Omental fat pad (tissue), 4 donors: ENCODE measurements around the gene AGTPBP1. TPM values are rescaled to one million over a fixed set of nuclear protein-coding genes. Genes with fewer than 3 reads are reported as not detected.
"Not testable (repeated sequence)": the region's sequence is repeated elsewhere in the genome, so short reads cannot be mapped to it uniquely, and the experiment has no call there.

Experiments used
- ATAC-seq: fragments of 150-250 bp; one replicate; pipeline ENCODE4 v1.9.1; 2016; ENCODE audit warnings: mild to moderate bottlenecking, moderate library complexity; ENCODE audit not compliant: low FRiP score
- DNase-seq: peaks from one replicate; pipeline ENCODE4 v3.0.0-alpha.2; 2019; ENCODE audit warnings: low spot score
- CTCF ChIP-seq, 3 donors: fragments of 450-650 bp; IDR thresholded peaks; one replicate each; pipeline ENCODE4 v1.5.1; 2016 to 2017; ENCODE audit warnings: antibody characterized with exemption in 3 of 3, mild to moderate bottlenecking in 3 of 3, moderate library complexity in 2 of 3
- total RNA-seq, 4 donors: library from RNA; depleted of rRNA; stranded (reverse); fragments of >200 nt; gene quantifications; one replicate each; pipeline ENCODE4 v1.1.0, GENCODE V29; 2016

Gene AGTPBP1, protein sequence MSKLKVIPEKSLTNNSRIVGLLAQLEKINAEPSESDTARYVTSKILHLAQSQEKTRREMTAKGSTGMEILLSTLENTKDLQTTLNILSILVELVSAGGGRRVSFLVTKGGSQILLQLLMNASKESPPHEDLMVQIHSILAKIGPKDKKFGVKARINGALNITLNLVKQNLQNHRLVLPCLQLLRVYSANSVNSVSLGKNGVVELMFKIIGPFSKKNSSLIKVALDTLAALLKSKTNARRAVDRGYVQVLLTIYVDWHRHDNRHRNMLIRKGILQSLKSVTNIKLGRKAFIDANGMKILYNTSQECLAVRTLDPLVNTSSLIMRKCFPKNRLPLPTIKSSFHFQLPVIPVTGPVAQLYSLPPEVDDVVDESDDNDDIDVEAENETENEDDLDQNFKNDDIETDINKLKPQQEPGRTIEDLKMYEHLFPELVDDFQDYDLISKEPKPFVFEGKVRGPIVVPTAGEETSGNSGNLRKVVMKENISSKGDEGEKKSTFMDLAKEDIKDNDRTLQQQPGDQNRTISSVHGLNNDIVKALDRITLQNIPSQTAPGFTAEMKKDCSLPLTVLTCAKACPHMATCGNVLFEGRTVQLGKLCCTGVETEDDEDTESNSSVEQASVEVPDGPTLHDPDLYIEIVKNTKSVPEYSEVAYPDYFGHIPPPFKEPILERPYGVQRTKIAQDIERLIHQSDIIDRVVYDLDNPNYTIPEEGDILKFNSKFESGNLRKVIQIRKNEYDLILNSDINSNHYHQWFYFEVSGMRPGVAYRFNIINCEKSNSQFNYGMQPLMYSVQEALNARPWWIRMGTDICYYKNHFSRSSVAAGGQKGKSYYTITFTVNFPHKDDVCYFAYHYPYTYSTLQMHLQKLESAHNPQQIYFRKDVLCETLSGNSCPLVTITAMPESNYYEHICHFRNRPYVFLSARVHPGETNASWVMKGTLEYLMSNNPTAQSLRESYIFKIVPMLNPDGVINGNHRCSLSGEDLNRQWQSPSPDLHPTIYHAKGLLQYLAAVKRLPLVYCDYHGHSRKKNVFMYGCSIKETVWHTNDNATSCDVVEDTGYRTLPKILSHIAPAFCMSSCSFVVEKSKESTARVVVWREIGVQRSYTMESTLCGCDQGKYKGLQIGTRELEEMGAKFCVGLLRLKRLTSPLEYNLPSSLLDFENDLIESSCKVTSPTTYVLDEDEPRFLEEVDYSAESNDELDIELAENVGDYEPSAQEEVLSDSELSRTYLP
- 10 to 100 TPM; 20.3 to 29.8 (median 22.3) TPM for total RNA-seq

- no peak for TF ChIP-seq CTCF (IDR thresholded peaks at IDR 0.05)
- DNase-seq: peak; percentile 84
- ATAC-seq: peak; percentile 96
These were observed at the start of gene AGTPBP1 for GRCh38 chr9:85741875-85742596. Gene AGTPBP1, minus strand, starts transcription at chr9:85741954. Its CDS starts 29,421 bp downstream, at chr9:85712533.

DNA sequence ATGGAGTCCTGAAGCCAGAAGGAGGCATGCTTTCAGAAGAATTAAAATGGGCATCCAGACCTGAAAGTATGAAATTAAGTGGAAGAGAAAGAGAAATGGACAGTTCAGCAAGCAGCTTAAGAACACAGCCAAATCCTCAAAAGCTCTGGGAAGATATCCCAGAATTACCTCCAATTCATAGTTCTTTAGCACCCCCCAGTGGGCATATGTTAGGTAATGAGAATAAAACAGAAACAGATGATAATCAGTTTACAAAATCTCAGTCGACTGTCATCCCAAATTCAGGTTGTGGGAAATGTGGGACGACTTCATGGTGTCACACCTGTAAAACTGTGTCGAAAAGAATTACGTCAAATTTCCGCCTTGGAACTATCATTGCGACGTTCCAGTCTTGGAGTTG, 44.4 kb upstream of the AGTPBP1 start:
- not testable (repeated sequence) for DNase-seq, ATAC-seq

DNA sequence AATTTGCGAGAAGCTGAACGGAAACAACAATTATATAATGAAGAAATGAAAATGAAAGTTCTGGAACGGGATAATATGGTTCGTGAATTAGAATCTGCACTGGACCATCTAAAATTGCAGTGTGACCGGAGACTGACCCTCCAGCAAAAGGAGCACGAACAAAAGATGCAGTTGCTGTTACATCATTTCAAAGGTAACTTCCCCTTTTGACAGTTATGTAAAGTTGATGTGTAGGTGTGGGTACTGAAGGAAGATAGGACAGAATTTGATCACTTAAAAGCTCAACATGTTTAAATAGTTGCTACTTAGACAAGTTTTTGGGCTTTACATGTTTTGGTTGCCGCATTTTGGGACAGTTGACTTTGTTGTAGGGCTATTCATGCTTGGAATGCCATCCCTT, 32.1 kb upstream of the AGTPBP1 start:
- not testable (repeated sequence) for DNase-seq, ATAC-seq

GRCh38 chr9:85761802-85762201, 20.0 kb upstream of the AGTPBP1 start:
- ATAC-seq, DNase-seq: not testable (repeated sequence)

DNA sequence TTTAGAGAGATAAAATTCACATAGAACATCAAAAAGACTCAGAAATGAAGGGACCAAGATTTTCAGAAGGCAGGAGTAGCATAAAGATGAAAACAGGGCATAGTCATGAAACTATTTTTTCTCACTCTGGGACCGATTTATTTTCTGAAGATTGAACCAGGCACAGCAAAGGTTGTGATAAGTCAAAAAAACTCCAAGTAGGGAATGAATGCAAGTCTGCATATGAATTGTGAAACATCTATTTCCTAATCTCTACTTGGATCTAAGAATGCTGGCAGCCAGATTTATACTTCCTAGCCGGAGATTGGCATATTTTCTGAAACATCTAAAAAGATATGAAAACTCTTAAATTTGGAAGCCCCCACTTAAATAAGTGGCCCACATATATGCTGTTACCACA, 16.0 kb upstream of the AGTPBP1 start:
- not testable (repeated sequence) for DNase-seq, ATAC-seq

GRCh38 chr9:85756216-85756615, 14.5 kb upstream of the AGTPBP1 start:
- not testable (repeated sequence) for ATAC-seq, DNase-seq

GRCh38 chr9:85746309-85746708, 4.6 kb upstream of the AGTPBP1 start:
- TF ChIP-seq CTCF (IDR thresholded peaks at IDR 0.05): no peak
- DNase-seq (no peak), ATAC-seq (no peak)

GRCh38 chr9:85745203-85745602, 3.4 kb upstream of the AGTPBP1 start:
- ATAC-seq (no peak), DNase-seq (no peak)
- no peak for TF ChIP-seq CTCF (IDR thresholded peaks at IDR 0.05)

GRCh38 chr9:85744480-85744879, 2.7 kb upstream of the AGTPBP1 start:
- ATAC-seq (no peak), DNase-seq (no peak)
- TF ChIP-seq CTCF (IDR thresholded peaks at IDR 0.05): no peak
